Measurements from ENCODE around the gene NOP9.
"Not testable (repeated sequence)": the region's sequence is repeated elsewhere in the genome, so short reads cannot be mapped to it uniquely, and the experiment has no call there.

NOP9 gene

DNA sequence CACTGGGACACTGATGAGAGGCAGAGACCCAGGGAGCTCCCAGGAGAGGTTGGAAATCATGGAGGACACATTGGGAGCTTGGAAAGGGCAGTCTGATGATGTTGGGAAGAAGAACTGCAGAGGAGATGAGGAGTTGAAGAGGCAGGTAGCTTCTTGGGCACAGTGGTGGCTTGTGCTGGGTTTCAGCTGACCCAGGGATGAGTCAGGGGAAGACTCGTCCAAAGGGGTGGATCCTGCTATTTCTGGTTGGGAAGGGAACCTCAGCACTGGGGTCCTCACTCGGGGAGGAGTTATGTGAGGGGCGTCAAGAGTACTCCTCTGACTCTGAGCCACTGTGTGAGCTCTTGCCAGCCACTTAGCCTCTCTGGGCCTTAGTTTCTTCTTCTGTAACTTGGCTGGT lies 23.7 kb downstream of the NOP9 start:
- ChIA-PET CTCF (interaction anchor here (1.0 to 1.3 kb wide), 2 partner anchors 16 to 80 kb away, joined by 4 to 5 read pairs; partner anchors contain the start of gene CIDEB), POLR2A (interaction anchor here (1.0 to 1.4 kb wide), 2 partner anchors 107 to 119 kb away, joined by 3 to 5 read pairs; partner anchors contain the start of gene KHNYN)
- TF ChIP-seq FOXM1 (IDR thresholded peaks at IDR 0.05; ENCODE audit: borderline replicate concordance) (no peak), L3MBTL2 (conservative IDR thresholded peaks at IDR 0.05) (no peak), FOXK2 (IDR thresholded peaks at IDR 0.05) (no peak), ELF4 (IDR thresholded peaks at IDR 0.05) (no peak), FOXA1 (IDR thresholded peaks at IDR 0.05) (no peak)
- DNase-seq (ENCODE audit: extremely low spot score) = no peak

DNA sequence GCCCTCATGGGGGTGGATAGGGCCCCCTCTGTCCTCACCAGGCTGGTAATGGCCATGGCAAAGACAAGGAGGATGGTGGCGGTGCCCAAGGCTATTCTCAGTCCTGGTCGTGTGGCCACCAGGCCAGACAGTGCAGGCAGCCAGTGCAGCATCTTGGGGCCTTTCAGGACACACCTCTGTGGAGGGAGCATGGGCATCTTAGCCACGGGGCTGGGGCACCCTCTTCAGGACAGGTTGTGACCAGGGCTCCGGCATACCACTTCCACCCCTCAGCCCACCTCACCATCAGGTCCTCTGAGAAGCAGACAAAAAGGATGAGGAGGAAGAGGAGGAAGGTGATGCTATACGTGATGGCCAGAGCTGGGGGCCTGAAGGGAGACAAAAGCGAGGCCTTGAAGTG lies 24.4 kb downstream of the NOP9 start:
- no peak for DNase-seq (ENCODE audit: extremely low spot score)
- ChIA-PET POLR2A (interaction anchor here (1.0 to 1.5 kb wide), 3 partner anchors 53 to 118 kb away, joined by 3 to 7 read pairs (median 3); partner anchors contain the start of gene RABGGTA), CTCF (interaction anchor here (1.1 to 1.3 kb wide), 2 partner anchors 16 to 108 kb away, joined by 5 to 6 read pairs; partner anchors contain the start of gene CIDEB)
- TF ChIP-seq ARNT (IDR thresholded peaks at IDR 0.05) (no peak), HDGF (IDR thresholded peaks at IDR 0.05; ENCODE audit: borderline replicate concordance) (no peak), TARDBP (IDR thresholded peaks at IDR 0.05) (no peak), FOXM1 (IDR thresholded peaks at IDR 0.05; ENCODE audit: borderline replicate concordance) (no peak), L3MBTL2 (conservative IDR thresholded peaks at IDR 0.05) (no peak), SUZ12 (IDR thresholded peaks at IDR 0.05) (no peak), ELF4 (IDR thresholded peaks at IDR 0.05) (no peak), SP1 (IDR thresholded peaks at IDR 0.05) (no peak), BHLHE40 (IDR thresholded peaks at IDR 0.05; ENCODE audit: borderline replicate concordance) (no peak), FOXA1 (IDR thresholded peaks at IDR 0.05) (no peak), NFRKB (IDR thresholded peaks at IDR 0.05) (no peak), CTBP1 (IDR thresholded peaks at IDR 0.05; ENCODE audit: borderline replicate concordance) (no peak), LEF1 (IDR thresholded peaks at IDR 0.05; ENCODE audit: borderline replicate concordance) (no peak), FOXK2 (IDR thresholded peaks at IDR 0.05) (no peak), ZNF384 (IDR thresholded peaks at IDR 0.05) (no peak)
- TF ChIP-seq, protein P1, sequence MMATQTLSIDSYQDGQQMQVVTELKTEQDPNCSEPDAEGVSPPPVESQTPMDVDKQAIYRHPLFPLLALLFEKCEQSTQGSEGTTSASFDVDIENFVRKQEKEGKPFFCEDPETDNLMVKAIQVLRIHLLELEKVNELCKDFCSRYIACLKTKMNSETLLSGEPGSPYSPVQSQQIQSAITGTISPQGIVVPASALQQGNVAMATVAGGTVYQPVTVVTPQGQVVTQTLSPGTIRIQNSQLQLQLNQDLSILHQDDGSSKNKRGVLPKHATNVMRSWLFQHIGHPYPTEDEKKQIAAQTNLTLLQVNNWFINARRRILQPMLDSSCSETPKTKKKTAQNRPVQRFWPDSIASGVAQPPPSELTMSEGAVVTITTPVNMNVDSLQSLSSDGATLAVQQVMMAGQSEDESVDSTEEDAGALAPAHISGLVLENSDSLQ (IDR thresholded peaks at IDR 0.05) = no peak

DNA sequence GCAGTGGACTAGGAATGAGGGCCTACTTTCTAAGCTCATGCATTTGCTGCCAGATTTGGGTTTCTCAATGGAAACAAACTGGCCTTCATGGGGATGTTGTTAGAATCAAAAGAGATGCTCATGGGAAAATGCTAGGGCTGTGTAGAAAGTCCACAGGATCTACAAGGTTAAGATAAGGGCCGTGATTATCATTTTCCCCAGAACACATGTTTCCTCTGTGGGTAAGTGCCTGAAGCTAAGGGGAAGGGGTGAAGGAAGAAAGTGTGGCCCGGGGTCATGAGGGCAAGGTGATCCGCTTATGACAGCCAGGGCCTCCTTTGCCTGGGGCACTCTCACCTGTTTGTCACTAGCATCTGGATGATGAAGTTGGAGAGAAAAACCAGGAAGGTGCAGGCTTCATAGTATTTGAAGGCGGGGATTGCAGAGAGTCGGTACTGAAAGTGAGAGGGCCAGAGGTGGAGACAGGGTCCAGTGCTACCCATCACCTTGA lies 25.4 kb downstream of the NOP9 start:
- CTCF ChIA-PET = interaction anchor here (1.1 to 1.6 kb wide), 2 partner anchors 17 to 106 kb away, joined by 6 to 7 read pairs; partner anchors contain the start of gene CIDEB
- no peak for TF ChIP-seq ZNF384 (IDR thresholded peaks at IDR 0.05)
- no peak for TF ChIP-seq CTBP1 (IDR thresholded peaks at IDR 0.05; ENCODE audit: borderline replicate concordance)
- no peak for TF ChIP-seq HDGF (IDR thresholded peaks at IDR 0.05; ENCODE audit: borderline replicate concordance)
- TF ChIP-seq BHLHE40 (IDR thresholded peaks at IDR 0.05; ENCODE audit: borderline replicate concordance) = no peak
- no peak for TF ChIP-seq NFRKB (IDR thresholded peaks at IDR 0.05)
- no peak for TF ChIP-seq ARNT (IDR thresholded peaks at IDR 0.05)
- no peak for TF ChIP-seq TARDBP (IDR thresholded peaks at IDR 0.05)
- TF ChIP-seq FOXM1 (IDR thresholded peaks at IDR 0.05; ENCODE audit: borderline replicate concordance) = no peak
- no peak for TF ChIP-seq LEF1 (IDR thresholded peaks at IDR 0.05; ENCODE audit: borderline replicate concordance)
- TF ChIP-seq, protein P1 (IDR thresholded peaks at IDR 0.05) = no peak
- TF ChIP-seq L3MBTL2 (conservative IDR thresholded peaks at IDR 0.05) = no peak
- TF ChIP-seq SP1 (IDR thresholded peaks at IDR 0.05) = no peak
- TF ChIP-seq FOXA1 (IDR thresholded peaks at IDR 0.05) = no peak
- TF ChIP-seq SUZ12 (IDR thresholded peaks at IDR 0.05) = no peak
- no peak for TF ChIP-seq ELF4 (IDR thresholded peaks at IDR 0.05)
- TF ChIP-seq FOXK2 (IDR thresholded peaks at IDR 0.05) = no peak
- DNase-seq (ENCODE audit: extremely low spot score) = no peak
- POLR2A ChIA-PET = interaction anchor here (1.0 to 1.5 kb wide), 4 partner anchors 41 to 117 kb away, joined by 3 to 7 read pairs (median 4); partner anchors contain the start of gene RABGGTA

DNA sequence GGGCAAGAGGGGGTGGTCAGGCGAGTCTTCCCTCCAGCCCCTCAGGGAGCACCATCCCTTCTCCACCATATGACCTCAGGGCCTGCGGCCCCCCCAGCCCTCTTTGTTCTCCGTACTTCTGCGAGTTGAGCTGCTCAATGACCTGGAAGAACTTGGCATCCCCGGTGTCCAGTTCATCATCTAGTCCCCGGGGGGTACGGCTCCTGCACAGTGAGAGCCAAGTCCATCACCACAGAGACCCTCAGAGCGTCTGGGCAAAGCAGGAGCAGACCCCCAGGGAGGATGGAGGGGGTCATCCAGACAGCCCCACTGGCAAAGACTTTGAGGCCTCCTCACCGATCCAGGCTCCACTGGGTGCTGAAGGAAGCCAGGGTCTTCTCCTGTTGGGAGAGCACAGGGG lies 26.3 kb downstream of the NOP9 start:
- POLR2A ChIA-PET = interaction anchor here (1.0 kb wide), 1 partner anchor 40 kb away, joined by 4 read pairs; no protein-coding TSS in a partner anchor
- DNase-seq (ENCODE audit: extremely low spot score) = no peak
- TF ChIP-seq ELF4 (IDR thresholded peaks at IDR 0.05) (no peak), NFRKB (IDR thresholded peaks at IDR 0.05) (no peak), CTBP1 (IDR thresholded peaks at IDR 0.05; ENCODE audit: borderline replicate concordance) (no peak), FOXM1 (IDR thresholded peaks at IDR 0.05; ENCODE audit: borderline replicate concordance) (no peak), FOXK2 (IDR thresholded peaks at IDR 0.05) (no peak), ARNT (IDR thresholded peaks at IDR 0.05) (no peak), TARDBP (IDR thresholded peaks at IDR 0.05) (no peak), ZNF384 (IDR thresholded peaks at IDR 0.05) (no peak), L3MBTL2 (conservative IDR thresholded peaks at IDR 0.05) (no peak), LEF1 (IDR thresholded peaks at IDR 0.05; ENCODE audit: borderline replicate concordance) (no peak), BHLHE40 (IDR thresholded peaks at IDR 0.05; ENCODE audit: borderline replicate concordance) (no peak), HDGF (IDR thresholded peaks at IDR 0.05; ENCODE audit: borderline replicate concordance) (no peak), SP1 (IDR thresholded peaks at IDR 0.05) (no peak), FOXA1 (IDR thresholded peaks at IDR 0.05) (no peak), SUZ12 (IDR thresholded peaks at IDR 0.05) (no peak)
- TF ChIP-seq, protein P1 (IDR thresholded peaks at IDR 0.05) = no peak
- CTCF ChIA-PET = interaction anchor here (1.6 kb wide), 1 partner anchor 18 kb away, joined by 7 read pairs; the partner anchor contains the start of gene CIDEB

DNA sequence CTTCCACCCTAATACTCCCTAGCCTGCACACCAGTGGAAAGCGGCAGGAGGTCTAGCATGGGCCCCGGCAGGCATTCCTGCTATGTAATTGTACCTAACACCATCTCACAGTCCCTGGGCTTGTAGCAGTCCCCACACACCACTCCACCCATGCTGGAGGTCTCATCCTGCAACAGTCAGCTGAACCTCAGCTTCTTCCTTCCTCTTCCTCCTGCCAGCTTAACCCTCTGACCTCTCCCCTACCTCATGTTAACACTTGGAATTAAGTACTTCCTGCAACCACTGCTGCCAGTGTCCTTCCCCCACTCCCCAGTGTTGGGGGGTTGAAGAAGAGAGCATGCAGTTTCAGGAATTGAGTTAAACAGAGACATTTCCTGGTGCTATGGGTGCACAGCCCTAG lies 27.7 kb downstream of the NOP9 start:
- TF ChIP-seq L3MBTL2 (conservative IDR thresholded peaks at IDR 0.05) (no peak), SP1 (IDR thresholded peaks at IDR 0.05) (no peak), NFRKB (IDR thresholded peaks at IDR 0.05) (no peak), LEF1 (IDR thresholded peaks at IDR 0.05; ENCODE audit: borderline replicate concordance) (no peak), SUZ12 (IDR thresholded peaks at IDR 0.05) (no peak), ARNT (IDR thresholded peaks at IDR 0.05) (no peak), CTBP1 (IDR thresholded peaks at IDR 0.05; ENCODE audit: borderline replicate concordance) (no peak), FOXK2 (IDR thresholded peaks at IDR 0.05) (no peak), ELF4 (IDR thresholded peaks at IDR 0.05) (no peak), FOXM1 (IDR thresholded peaks at IDR 0.05; ENCODE audit: borderline replicate concordance) (no peak), FOXA1 (IDR thresholded peaks at IDR 0.05) (no peak), TARDBP (IDR thresholded peaks at IDR 0.05) (no peak), BHLHE40 (IDR thresholded peaks at IDR 0.05; ENCODE audit: borderline replicate concordance) (no peak), HDGF (IDR thresholded peaks at IDR 0.05; ENCODE audit: borderline replicate concordance) (no peak), ZNF384 (IDR thresholded peaks at IDR 0.05) (no peak)
- TF ChIP-seq, protein P1 (IDR thresholded peaks at IDR 0.05) = no peak
- no peak for DNase-seq (ENCODE audit: extremely low spot score)
- CTCF ChIA-PET = interaction anchor here (0.6 to 9.6 kb wide), 5 partner anchors 22 to 352 kb away, joined by 3 to 145 read pairs (median 3); partner anchors contain the start of genes CBLN3 and KHNYN
- POLR2A ChIA-PET = no interaction called here

DNA sequence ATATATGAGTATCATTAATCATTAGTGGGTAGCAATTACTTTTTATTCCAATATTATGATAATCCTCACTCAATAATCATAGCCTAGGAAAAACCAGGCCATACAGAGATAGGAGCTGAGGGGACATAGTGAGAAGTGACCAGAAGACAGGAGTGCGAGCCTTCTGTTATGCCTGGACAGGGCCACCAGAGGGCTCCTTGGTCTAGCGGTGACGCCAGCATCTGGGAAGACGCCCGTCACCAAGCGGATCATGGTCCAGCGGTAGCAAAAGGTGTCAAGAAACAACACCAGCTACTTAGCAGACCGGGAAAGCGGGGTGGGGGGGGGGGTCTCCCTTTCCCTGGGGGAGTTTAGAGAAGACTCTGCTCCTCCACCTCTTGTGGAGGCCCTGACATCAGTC lies 28.3 kb downstream of the NOP9 start:
- DNase-seq (ENCODE audit: extremely low spot score) = not testable (repeated sequence)
- ChIA-PET POLR2A (interaction anchor here (1.0 kb wide), 1 partner anchor 104 kb away, joined by 3 read pairs; no protein-coding TSS in a partner anchor), CTCF (interaction anchor here (0.6 to 9.6 kb wide), 6 partner anchors 9 to 766 kb away, joined by 3 to 145 read pairs (median 3); partner anchors contain the start of genes CBLN3 and KHNYN)

All from HEK293T (cell line).